ENCODE measurements around the gene H19. TPM values are rescaled to one million over a fixed set of nuclear protein-coding genes. Genes with fewer than 3 reads are reported as not detected.

Gene H19
- total RNA-seq, 1 experiment from 2014 or later = 0.38 TPM

DNA sequence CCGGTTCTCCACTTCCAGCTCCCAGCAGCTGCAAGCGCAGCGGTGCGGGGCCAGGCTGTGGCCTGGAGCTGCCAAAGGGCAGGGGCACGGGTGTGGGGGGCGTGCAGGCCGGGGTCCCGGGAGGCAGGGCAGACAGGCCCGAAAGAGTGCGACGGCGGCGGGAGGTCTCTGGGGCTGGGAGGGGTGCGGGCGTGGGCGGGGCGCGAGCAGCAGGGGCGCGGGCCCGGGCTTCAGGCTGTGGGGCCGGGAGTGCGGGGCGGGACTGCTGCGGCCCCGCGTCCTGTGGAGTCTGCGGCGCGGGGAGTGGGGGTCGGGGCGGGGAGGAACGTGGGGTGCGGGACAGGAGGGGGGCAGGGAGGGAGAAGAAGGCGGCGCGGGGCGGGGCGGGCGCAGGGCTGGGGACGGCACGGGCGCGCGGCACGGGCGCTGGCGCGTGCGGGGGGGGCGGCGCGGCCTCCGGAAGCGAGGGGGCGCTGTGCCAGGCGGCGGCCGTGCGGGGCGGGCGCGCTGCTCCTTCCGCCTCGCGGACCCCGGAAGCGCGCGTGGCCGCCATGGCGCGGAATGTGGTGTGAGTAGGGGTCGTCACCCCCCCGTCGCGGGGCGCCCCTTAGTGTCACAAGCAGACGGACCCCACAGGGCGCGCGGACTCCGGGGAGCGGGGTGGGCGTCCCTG is 50.7 kb downstream of the H19 start, which contains the start of gene MRPL23:
Gene MRPL23 (plus strand): TSS at position 521 of the 673 bp plus-strand sequence. CDS start 31 bp downstream, at position 552.
- TF ChIP-seq, protein P1, sequence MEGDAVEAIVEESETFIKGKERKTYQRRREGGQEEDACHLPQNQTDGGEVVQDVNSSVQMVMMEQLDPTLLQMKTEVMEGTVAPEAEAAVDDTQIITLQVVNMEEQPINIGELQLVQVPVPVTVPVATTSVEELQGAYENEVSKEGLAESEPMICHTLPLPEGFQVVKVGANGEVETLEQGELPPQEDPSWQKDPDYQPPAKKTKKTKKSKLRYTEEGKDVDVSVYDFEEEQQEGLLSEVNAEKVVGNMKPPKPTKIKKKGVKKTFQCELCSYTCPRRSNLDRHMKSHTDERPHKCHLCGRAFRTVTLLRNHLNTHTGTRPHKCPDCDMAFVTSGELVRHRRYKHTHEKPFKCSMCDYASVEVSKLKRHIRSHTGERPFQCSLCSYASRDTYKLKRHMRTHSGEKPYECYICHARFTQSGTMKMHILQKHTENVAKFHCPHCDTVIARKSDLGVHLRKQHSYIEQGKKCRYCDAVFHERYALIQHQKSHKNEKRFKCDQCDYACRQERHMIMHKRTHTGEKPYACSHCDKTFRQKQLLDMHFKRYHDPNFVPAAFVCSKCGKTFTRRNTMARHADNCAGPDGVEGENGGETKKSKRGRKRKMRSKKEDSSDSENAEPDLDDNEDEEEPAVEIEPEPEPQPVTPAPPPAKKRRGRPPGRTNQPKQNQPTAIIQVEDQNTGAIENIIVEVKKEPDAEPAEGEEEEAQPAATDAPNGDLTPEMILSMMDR (IDR thresholded peaks at IDR 0.05; ENCODE audit: unreplicated experiment) = no peak
- no TSS peak for BruUV-seq (replicated peaks)
- CTCF ChIA-PET = interaction anchor here (0.6 to 2.3 kb wide), 3 partner anchors 113 to 380 kb away, joined by 3 to 15 read pairs (median 5); partner anchors contain the start of gene KRTAP5-6
- peak; percentile 22 for DNase-seq
- no peaks in the 10 kb centered on the region for H3K9me3 Mint-ChIP-seq (ENCODE audit: low read depth, unreplicated experiment)
- no peaks in the 10 kb centered on the region for H3K27me3 Mint-ChIP-seq (ENCODE audit: unreplicated experiment)
- H3K4me3 Mint-ChIP-seq (ENCODE audit: low read depth, unreplicated experiment) = no peak within 1 kb of the TSS
- intact Hi-C loops (cut with micrococcal nuclease; ENCODE audit: unreplicated experiment) = no loop called here
- H3K36me3 Mint-ChIP-seq (ENCODE audit: insufficient read depth, unreplicated experiment) = peaks cover 5% of the 10 kb centered on the region
- H3K4me1 Mint-ChIP-seq (ENCODE audit: low read depth, unreplicated experiment) = peaks cover 9% of the 10 kb centered on the region
- no peak within 1 kb of the TSS for H3K27ac Mint-ChIP-seq (ENCODE audit: unreplicated experiment)

Other genes starting within 250 kb of the H19 start
- gene IFITM10, start 247.2 kb downstream of the H19 start, total RNA-seq (2022) = 3.3 and 8.1 TPM in 2 replicates
- 531 and 685 TPM in 2 replicates for gene CTSD, start 233.9 kb downstream of the H19 start, total RNA-seq (2022)
- 5.8 and 7.1 TPM in 2 replicates for gene SYT8, start 162.9 kb downstream of the H19 start, total RNA-seq (2022)
- 1.3 and 1.4 TPM in 2 replicates for gene TNNI2, start 158.9 kb downstream of the H19 start, total RNA-seq (2022)
- not detected in 2 replicates for gene LSP1, start 144.8 kb downstream of the H19 start, total RNA-seq (2022)
- gene PRR33, start 105.9 kb downstream of the H19 start, total RNA-seq (2022) = not detected in 2 replicates
- gene TNNT3, start 78.1 kb downstream of the H19 start, total RNA-seq (2022) = not detected in 2 replicates
- gene MRPL23, start 50.5 kb downstream of the H19 start, total RNA-seq (2022) = 104 and 109 TPM in 2 replicates
- gene IGF2, start 141.5 kb upstream of the H19 start, total RNA-seq (2022) = 0.37 and 0.45 TPM in 2 replicates
- not detected in 2 replicates for gene INS, start 163.4 kb upstream of the H19 start, total RNA-seq (2022)
- gene TH, start 174.0 kb upstream of the H19 start, total RNA-seq (2022) = not detected in 2 replicates